Stimulated activated CD4-positive, alpha-beta T cell treated with anti-CD3 and anti-CD28 coated beads, Interleukin-12 subunit alpha, Interleukin-12 subunit beta, amount 100 ng/mL, for 48 hours (primary cell): Measurements from ENCODE around the gene CLRN3.

Experiments
- DNase-seq, 3 donors: peaks; one replicate each; pipeline ENCODE4 v3.0.0-alpha.2; 2020; ENCODE audit warnings: low read depth in 2 of 3, low spot score in 1 of 3

The CLRN3 gene

GRCh38 chr10:127899766-127900387 is 7.1 kb upstream of the CLRN3 start:
- DNase-seq = no peak

- DNase-seq = no peak
Observed at GRCh38 chr10:127897177-127897576, 4.4 kb upstream of the CLRN3 start.

- no peak for DNase-seq
Observed at GRCh38 chr10:127896590-127896989, 3.8 kb upstream of the CLRN3 start.

DNA sequence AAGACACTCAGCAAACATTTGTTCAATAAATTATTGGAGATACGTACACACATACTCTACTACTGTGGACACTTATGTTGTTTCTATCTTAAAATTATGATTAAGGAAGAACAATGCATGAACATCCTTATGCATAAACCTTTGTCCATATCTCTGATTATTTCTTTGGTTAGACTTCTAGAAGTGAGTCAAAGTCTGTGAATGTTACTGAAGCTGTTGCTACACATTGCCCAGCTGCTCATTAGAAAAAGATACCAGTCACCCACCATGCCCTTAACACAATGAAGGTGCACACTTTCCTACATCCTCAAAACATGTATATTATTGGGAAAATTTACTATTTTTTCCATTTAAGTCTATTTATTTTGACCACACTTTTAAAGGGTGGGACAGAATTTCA is 1.4 kb upstream of the CLRN3 start:
- DNase-seq = no peak

DNA sequence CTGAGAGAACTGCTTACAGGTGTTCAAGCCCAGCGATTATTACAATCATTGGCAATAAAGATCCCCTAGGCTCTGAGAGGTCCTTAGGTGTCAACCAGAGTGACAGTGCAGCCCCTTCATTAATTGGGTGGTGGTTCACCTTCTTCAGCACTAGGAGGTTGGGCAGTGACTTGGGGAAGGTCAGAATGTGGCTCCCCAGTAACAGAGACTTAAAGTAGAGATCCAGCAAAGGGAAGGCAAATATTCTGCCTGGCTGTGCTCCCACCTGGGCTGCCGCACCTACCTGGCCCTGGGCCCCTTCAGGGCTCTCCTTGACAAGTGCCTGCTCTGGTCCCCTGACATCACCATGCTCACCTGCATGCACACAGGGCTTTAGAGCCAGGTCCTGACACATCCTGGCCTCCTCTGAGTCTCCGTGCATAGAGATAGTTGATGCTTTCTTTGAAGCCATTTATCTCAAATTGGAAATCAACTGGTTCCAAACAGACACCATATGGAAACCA is 1.9 kb downstream of the CLRN3 start:
- DNase-seq = no peak

DNA sequence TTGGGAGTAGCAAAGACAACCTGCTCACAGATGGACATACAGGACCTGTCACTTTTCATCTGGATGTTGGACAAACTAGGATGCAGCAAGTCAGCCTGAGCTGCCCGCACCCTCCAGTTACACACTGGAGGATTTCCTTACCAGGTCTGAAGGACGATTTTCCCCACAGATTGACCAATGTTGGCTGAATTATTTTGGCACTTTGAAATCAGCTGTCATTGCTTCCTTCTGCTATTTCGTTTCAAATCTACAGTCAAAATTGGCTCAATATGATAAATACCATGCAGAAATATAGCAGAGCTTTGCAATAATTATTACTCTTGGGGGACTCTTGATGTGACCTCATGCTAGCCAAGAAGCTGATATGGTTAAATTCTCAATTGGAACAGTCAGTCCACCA is 2.5 kb downstream of the CLRN3 start:
- no peak for DNase-seq

- DNase-seq = no peak
Observed at GRCh38 chr10:127889605-127890195, 3.0 kb downstream of the CLRN3 start.

DNA sequence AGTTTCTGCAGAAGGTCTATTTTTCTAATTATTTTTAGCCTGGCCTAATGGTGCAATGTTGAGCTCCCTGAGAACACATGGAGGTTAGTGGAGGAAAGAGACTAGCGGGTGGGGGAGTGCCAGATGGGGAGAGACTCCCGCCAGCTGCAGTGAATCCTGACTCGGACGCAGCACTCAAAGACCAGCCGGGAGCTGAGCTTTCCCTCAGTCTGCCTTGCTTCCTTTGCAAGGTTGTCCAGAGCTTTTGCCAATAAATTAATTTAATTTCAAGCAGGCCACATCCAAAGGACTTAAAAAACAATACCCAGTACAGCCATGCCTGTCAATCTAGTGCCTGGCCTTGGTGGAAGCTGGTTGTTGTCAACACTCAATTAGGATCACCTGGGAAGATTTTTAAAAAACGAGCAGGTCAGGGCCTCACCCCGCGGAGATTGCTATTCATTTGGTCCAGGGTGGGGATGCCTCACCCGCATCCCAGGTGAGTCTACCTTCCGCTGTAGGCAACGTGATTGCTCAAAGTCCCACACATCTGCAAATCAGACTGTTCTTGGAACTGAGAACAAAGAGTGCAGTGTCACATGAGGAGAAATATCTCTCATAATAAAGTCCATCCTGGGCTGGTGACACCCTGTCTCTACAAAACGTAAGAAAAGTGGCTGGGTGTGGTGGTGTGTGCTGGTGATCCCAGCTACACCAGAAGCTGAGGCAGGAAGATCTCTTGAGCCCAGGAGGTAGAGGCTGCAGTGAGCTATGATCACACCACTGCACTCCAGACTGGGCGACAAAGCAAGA is 4.0 kb downstream of the CLRN3 start:
- DNase-seq = no peak

DNA sequence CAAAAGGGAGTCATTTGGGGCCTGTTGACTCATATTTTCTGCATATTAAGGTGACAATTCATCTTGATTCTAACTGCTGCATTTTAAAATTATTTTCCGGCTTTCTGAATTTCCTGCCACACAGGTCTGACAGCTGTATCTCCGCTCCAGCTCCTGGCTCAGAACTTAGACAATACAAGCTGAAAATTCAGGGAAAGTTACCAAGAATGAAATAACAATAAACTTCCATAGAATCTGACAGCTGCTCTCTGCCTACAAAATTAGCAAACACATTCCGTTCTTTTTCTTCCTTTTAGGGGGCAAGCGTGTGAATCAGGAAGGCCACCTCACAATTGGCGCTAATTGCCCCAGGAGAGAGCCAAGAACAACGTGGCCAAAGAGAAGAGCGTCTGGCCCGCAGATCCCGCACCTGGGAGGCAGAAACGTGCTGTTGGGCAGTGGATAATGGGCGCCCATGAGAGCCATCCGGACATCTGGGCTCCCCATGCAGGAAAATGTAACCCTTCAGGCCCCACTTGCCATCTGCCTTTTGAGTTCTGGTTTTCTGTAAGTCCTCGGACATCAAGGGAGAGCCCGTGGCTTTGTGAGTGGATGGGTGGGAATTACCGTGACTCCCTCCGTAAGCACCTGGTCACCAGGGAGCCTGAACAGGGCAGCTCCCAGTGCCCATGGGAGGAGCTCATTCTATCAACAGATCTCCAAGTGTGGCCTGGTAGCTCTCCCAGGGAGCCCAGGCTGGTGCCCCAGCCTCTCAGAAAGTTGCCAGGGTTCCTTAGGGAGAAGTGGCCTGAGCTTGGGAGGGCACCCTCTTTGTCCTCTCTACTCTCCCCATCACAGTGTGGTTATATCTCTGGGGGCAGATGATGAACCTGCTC is 5.0 kb downstream of the CLRN3 start:
- no peak for DNase-seq

GRCh38 chr10:127886371-127887051 is 6.2 kb downstream of the CLRN3 start:
- no peak for DNase-seq

GRCh38 chr10:127884501-127884900 is 8.2 kb downstream of the CLRN3 start:
- DNase-seq = no peak

GRCh38 chr10:127883516-127883915 is 9.2 kb downstream of the CLRN3 start:
- DNase-seq = no peak

DNA sequence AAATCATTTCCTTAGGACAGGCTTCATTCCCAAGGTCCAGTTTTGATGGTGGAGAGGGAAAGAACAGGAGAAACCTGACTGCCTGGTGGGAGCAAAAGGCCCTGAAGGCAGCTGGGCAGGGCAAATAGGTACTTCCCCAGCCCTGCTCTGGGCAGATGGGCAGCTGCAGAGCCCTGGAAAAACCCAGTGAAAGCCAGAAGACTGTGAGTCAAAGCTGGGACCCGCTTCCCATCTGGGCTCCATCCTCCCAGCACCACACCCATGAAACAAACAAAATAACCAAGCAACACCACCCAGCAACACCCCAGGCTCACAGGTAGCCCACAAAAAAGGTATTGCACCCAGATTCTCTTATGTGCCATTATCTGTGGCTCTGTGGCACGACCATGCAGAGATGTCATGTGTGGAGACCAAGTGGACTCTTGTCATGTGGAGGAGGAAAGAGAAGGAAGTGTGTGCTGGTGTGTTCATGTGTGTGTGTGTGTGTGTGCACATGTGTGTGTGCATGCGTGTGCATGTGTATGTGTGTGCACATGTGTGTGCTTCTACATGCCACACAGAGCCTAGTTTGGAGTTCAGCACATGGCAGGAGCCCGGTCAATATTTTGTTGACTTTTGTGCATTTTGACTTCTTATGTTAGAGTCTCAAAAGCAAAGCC is 9.8 kb downstream of the CLRN3 start:
- no peak for DNase-seq

DNA sequence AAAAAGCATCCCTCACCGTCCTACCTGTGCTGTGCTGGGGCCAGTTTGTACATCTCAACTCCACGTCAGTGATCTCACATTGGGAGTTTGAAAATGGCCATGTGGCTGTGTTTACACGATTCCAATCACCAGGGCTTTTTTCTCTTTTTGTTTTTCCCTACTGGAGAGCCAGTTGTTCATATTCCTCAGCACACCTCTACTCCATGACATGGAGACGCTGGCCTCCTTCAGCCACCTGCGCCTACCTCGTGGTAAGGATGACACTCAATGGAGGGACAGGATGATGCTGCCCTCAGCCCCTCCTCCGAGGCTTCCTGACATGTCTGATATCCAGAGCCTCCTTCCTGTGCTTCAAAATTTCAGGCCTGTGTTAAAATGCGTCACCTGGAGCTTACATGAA is 10.3 kb downstream of the CLRN3 start:
- no peak for DNase-seq

DNA sequence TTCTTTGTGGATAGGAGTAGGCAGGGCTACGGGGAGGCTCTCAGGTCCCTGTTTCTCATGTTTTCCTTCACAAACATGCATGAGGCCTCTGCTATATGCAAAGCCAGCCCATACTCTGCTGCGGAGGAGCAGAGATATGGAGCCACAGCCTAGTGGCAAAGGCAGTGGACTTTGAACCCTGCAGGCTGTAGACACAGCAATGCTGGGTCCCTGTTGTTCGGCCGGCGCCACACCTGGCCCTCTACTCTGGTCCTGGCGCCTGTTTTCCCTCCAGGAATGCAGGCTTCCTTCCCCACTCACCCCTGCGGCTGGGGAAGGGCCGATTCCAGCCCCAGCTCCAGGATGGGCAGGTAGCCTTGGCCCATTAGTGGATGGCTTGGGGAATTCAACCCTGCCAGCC is 11.5 kb downstream of the CLRN3 start:
- no peak for DNase-seq

- DNase-seq = no peak
Observed at GRCh38 chr10:127880557-127880956, 12.2 kb downstream of the CLRN3 start.

DNA sequence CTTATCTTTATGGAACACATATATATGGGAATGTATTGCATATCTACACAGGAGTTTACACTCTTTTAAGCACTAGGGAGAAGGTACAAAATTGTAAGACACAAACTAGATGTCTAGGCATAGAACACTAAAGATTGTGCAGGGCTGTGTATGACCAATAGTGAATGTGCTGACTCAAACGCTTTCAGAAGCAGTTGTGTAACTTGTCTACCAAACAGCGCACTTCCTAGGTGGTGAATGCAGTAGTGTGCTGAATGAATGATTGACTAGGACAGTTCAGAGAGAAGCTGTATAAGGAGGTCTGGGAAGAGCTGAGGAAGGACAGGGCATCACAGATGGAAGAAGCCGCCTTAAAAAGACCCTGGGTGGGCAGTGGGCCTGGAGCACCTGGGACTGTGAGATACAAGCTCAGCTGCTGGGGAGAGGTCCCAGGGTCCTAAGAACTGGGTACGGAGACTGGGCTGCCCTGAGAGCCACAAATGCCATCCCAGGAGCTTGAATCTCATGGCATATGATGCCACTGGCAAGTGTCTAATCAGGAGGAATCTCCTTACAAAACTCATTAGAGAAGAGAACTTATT is 14.2 kb downstream of the CLRN3 start:
- no peak for DNase-seq

DNA sequence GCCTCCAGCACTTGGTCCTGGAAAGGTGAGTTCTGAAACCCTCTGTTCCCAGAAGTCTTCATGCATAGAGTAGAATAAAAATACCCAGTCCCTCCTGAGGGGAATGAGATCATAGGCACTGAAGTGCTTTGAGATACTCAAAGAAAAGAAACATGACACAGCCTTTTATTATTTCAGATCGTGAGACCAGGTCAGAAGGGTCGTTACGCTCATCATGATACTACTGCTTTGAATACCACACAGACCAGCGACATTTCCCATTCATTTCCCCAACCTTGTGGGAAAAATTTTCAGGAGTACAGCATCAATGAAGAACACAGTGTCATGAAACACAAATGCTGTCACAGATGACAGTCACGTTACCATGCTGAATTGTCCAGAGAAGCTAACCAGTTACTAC is 15.0 kb downstream of the CLRN3 start:
- DNase-seq = no peak

DNA sequence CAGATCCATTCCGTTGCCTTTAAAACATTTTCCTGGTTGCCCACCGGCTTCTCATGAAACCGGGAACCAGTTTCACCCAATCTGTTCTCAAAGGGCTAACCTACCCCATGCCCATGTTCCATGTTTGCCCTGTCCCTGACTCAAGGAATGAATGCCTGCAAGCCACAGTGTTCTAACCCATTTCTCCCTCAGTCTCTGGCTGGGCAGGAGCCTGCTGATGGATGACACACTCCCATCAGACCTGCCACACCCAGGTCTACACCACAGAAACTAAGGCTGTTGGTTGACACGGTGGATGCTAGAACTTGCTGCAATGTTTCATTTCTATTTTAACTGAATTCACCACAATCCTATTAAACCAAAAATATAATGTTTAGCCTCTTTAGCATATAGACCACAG is 15.6 kb downstream of the CLRN3 start:
- no peak for DNase-seq

- DNase-seq = no peak
Observed at GRCh38 chr10:127875916-127876315, 16.8 kb downstream of the CLRN3 start.
